Fibroblast of the aortic adventitia (primary cell): ENCODE measurements around the gene ELMO1. TPM values are rescaled to one million over a fixed set of nuclear protein-coding genes. Genes with fewer than 3 reads are reported as not detected.

Experiments
- DNase-seq: peaks from one replicate; pipeline ENCODE4 v3.0.0-alpha.2; 2010; ENCODE audit warnings: low read depth
- H3K4me3 ChIP-seq: 2 replicates; pipeline ENCODE4 v1.5.1; 2011; ENCODE audit warnings: low read depth, mild to moderate bottlenecking, control low read depth, low read length, moderate library complexity
- total RNA-seq: library from RNA; depleted of rRNA; stranded (reverse); fragments of >200 nt; gene quantifications from 2 replicates; pipeline ENCODE4 v1.2.3, GENCODE V29; 2012; ENCODE audit warnings: low replicate concordance
- TF ChIP-seq, protein P1 (sequence below): IDR thresholded peaks from 2 replicates; pipeline ENCODE4 v1.5.1; 2011; ENCODE audit warnings: mild to moderate bottlenecking, low read length, control low read depth, inconsistent platforms; ENCODE audit not compliant: insufficient read depth

Gene ELMO1
- total RNA-seq, 1 donor, result 1.3 TPM

DNA sequence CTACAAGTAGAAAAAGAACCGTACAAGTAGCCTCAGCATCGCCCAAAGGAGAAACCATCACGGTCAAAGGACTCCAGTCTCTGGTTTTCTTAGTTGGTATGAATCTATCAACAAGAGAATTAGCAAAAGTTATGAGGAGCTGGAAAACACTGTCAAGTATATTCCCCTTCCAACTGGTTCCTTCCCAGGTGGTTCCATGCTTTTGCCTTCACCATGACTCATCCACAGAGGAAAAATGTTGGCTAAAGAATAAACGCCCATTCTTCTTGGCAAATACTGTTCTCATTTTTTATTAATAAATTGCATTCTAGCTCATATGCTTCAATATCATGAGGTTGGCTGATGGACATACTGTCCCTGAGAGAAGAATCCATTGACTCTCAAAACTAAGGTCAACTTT lies 6.4 kb downstream of the ELMO1 start:
- H3K4me3 ChIP-seq, result no peak overlapping the region
- no peak for DNase-seq
- TF ChIP-seq, protein P1, sequence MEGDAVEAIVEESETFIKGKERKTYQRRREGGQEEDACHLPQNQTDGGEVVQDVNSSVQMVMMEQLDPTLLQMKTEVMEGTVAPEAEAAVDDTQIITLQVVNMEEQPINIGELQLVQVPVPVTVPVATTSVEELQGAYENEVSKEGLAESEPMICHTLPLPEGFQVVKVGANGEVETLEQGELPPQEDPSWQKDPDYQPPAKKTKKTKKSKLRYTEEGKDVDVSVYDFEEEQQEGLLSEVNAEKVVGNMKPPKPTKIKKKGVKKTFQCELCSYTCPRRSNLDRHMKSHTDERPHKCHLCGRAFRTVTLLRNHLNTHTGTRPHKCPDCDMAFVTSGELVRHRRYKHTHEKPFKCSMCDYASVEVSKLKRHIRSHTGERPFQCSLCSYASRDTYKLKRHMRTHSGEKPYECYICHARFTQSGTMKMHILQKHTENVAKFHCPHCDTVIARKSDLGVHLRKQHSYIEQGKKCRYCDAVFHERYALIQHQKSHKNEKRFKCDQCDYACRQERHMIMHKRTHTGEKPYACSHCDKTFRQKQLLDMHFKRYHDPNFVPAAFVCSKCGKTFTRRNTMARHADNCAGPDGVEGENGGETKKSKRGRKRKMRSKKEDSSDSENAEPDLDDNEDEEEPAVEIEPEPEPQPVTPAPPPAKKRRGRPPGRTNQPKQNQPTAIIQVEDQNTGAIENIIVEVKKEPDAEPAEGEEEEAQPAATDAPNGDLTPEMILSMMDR, result no peak

DNA sequence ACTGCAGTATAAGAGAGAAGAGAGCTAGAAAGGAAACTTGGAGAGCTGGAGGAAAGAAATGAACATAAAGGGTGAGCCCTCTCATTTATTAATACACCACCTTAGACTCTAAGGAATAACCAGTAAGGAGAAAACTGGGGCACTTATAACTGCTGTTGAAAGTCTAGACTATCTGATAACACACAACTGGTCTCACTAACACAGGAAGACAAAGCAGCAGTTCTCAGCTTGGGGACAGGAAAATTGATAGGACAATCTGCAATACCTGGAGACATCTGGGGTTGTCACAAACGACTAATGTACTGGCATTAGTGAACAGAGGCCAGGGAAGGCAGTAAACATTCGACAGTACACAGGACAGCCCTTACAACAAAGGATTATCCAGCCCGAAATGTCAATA lies 6.8 kb downstream of the ELMO1 start:
- TF ChIP-seq, protein P1, result no peak
- DNase-seq, result no peak
- no peak overlapping the region for H3K4me3 ChIP-seq

DNA sequence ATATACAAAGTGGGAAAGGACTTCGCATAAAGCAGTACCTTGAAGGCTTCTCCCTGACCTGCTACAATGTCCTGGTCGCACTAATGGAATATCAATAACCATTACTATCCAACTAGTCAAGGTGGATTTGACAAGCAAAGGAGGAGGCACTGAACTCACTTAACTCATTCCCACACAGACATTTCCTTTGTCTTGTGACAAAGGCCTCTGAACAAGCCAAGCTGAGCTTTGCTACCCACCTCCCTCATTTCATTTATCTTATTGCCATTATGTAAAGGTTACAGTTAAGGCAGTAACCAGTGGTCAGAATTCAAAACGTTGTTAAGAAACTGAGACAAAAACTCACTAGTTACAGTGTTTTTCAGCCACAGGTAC lies 7.3 kb downstream of the ELMO1 start:
- TF ChIP-seq, protein P1, result no peak
- H3K4me3 ChIP-seq, result no peak overlapping the region
- no peak for DNase-seq

DNA sequence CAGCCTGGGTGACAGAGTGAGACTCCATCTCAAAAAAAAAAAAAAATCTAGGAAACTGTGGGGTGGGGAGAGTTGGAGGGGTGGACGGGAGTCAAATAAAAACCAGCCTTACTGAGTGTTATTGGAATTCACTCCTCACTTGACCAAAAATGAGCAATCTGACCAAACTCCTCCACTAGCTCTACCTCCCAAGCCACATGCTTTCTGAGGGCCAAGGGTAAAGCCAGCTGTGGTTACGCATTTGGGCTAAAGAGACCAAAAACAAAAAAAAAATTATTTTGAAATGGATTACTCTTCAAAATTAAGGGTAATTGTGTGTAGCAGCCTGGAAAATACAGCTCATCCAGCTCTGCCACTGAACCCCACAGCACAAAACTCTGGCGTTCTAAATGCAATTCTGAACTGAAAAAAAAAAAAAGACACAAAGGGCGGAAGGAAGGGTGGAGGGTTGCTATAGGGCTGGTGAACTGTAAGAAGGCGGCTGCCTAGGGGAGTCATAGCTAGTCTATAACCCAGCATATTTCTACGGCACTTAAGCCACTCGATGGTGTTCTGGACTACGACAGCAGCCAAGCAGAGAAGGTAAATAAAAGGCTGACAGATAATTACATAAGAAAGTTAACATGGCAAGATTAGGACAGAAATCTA lies 7.8 kb downstream of the ELMO1 start:
- DNase-seq, result no peak
- TF ChIP-seq, protein P1, result no peak
- H3K4me3 ChIP-seq, result no peak overlapping the region

- H3K4me3 ChIP-seq, result no peak overlapping the region
- TF ChIP-seq, protein P1, result no peak
- no peak for DNase-seq
Measured at GRCh38 chr7:37439653-37440026, 9.0 kb downstream of the ELMO1 start.

DNA sequence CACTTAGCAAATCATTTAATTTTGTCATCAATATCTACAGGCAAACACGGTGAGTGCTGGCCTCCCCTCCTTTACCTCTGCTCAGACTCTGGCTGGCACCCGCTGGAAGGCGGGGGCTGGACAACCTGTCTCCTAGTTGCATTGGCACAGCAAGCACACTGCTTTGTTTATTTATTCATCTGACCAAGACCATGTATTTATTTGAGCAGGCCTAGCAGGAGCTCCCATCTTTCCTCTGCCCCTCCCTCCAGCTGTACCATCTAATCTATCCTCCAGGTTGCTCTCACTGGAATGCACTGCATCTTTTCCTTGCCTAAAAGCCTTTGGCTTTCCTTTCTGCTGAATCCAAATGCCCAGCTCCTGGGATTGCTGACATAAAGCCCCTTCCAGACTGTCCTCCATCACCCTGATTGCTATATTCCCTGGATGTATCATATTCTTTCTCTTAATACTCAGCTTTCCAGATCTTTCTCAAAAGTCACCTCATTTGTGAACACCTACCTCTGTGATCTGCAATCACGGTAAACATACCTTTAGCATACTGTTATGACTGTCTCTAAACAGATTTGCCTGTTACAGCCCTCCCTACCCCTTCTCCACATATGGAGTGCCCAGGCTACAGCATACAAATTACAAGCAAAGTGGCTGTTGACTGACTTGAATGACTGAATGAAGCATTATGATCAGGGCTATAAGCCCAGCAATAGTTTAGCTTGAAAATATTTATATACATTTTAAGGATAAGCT lies 9.6 kb downstream of the ELMO1 start:
- no peak for DNase-seq
- H3K4me3 ChIP-seq, result no peak overlapping the region
- TF ChIP-seq, protein P1, result no peak
